ENCODE data around the gene SCAP. TPM values are rescaled to one million over a fixed set of nuclear protein-coding genes. Genes with fewer than 3 reads are reported as not detected.

Gene SCAP
- total and polyA plus RNA-seq, 2 of the 4 experiments (the other 2 are of a cell fraction), result 25.3 to 34.6 TPM

DNA sequence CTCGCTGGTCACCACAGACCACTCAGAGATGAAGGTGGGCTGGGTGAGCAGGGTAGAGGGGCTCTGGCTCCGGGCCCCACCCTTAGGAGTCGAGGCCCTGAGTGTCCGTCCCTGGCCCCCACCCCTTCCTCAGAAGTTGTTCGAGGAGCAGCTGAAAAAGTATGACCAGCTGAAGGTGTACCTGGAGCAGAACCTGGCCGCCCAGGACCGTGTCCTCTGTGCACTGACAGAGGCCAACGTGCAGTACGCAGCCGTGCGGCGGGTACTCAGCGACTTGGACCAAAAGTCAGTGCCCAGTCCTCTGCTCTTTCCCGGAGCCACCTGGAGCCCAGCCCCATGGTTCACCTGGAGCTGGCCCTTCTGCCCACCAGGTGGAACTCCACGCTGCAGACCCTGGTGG, 66.5 kb downstream of the SCAP start:
- no peak overlapping the region for H3K9ac ChIP-seq (ENCODE audit: low read depth, low read length)
- ChIA-PET POLR2A (ENCODE audit: unreplicated experiment) (no interaction called here), CTCF (no interaction called here)
- peaks cover 41% of the 10 kb centered on the region for H4K20me1 ChIP-seq (ENCODE audit: insufficient read depth, low read length)
- H4K91ac ChIP-seq (ENCODE audit: insufficient read depth, low read depth, low read length), result no peak overlapping the region
- no peak overlapping the region for H4K8ac ChIP-seq (ENCODE audit: low read depth in 2 of 2, low read length in 2 of 2)
- no peak overlapping the region for H3K4me2 ChIP-seq (ENCODE audit: low read depth, low read length)
- H2BK20ac ChIP-seq (ENCODE audit: low read depth, low read length), result no peak overlapping the region
- no peak overlapping the region for H3K23ac ChIP-seq (ENCODE audit: low read depth, low read length)
- no peak overlapping the region for H2BK15ac ChIP-seq (ENCODE audit: low read depth, low read length)
- BruUV-seq (replicated peaks), result no TSS peak
- intact Hi-C loops (cut with micrococcal nuclease), result no loop called here
- H3K9me1 ChIP-seq (ENCODE audit: insufficient read depth, low read length), result peaks cover 16% of the 10 kb centered on the region
- H3K56ac ChIP-seq (ENCODE audit: extremely low read depth, insufficient read depth, low read length), result no peak overlapping the region
- no peak overlapping the region for H3K4ac ChIP-seq (ENCODE audit: low read depth, low read length)
- no peaks in the 10 kb centered on the region for H3K27me3 ChIP-seq (ENCODE audit: control insufficient read depth, insufficient read depth, low read length)
- peaks cover 11% of the 10 kb centered on the region; the same call in 1 of the 2 replicates for H3K4me1 ChIP-seq (ENCODE audit: control insufficient read depth, insufficient read depth, low read length)
- no peak overlapping the region for H3K14ac ChIP-seq (replicated peaks; ENCODE audit: low read depth, low read length)
- no peak overlapping the region for H3K18ac ChIP-seq (ENCODE audit: low read depth, low read length)
- H2AFZ ChIP-seq (replicated peaks; ENCODE audit: low read length, poor library complexity), result no peak overlapping the region
- H3K27ac ChIP-seq (ENCODE audit: insufficient read depth, low read length), result no peak overlapping the region
- no peak for ATAC-seq (ENCODE audit: low read depth)
- peaks cover 72% of the 10 kb centered on the region for H3K36me3 ChIP-seq (ENCODE audit: control insufficient read depth, insufficient read depth, low read length)
- in situ Hi-C loops (cut with MboI; ENCODE audit: low sequenced_read_pairs), result no loop called here
- 97% methylated on average over 11 of the region's 15 CpGs; no CpG with 5 or more reads in 1 of the 2 experiments for WGBS, 2 experiments (ENCODE audit: extremely low coverage in 2 of 2, insufficient read length in 1 of 2)
- no peak overlapping the region for H2BK120ac ChIP-seq (ENCODE audit: low read depth, low read length)
- no peak for DNase-seq
- dilution Hi-C loops (cut with HindIII; ENCODE audit: low sequenced_read_pairs, unreplicated experiment), result no loop called here
- H3K4me3 ChIP-seq (ENCODE audit: insufficient read depth, low read depth, low read length), result no peak overlapping the region
- no peak overlapping the region for H2AK9ac ChIP-seq (replicated peaks; ENCODE audit: low read depth, low read length, poor library complexity)
- no peak overlapping the region for H2BK5ac ChIP-seq (ENCODE audit: low read depth, low read length, poor library complexity, severe bottlenecking)
- no peak overlapping the region for H2AK5ac ChIP-seq (ENCODE audit: low read depth, low read length)
- H4K5ac ChIP-seq (ENCODE audit: low read depth, low read length), result no peak overlapping the region
- peaks cover 6 to 28% of the 10 kb centered on the region in 2 experiments for H3K79me1 ChIP-seq (ENCODE audit: low read depth in 1 of 2, low read length in 2 of 2)
- H3K9me3 ChIP-seq (ENCODE audit: control insufficient read depth, insufficient read depth, low read length), result no peaks in the 10 kb centered on the region
- TF ChIP-seq POLR2A (IDR thresholded peaks at IDR 0.05; ENCODE audit: low read depth, low read length), result no peak
- TF ChIP-seq RFX5 (IDR thresholded peaks at IDR 0.05; ENCODE audit: low read depth, low read length), result no peak
- no peak for TF ChIP-seq CTCF (conservative IDR thresholded peaks at IDR 0.05; ENCODE audit: low read depth, low read length)
- no peak for TF ChIP-seq MXI1 (IDR thresholded peaks at IDR 0.05; ENCODE audit: borderline replicate concordance, low read depth, low read length)
- no peak for TF ChIP-seq NFE2L2 (IDR thresholded peaks at IDR 0.05; ENCODE audit: low read depth, low read length)

Data from IMR-90 (cell line).